Measurements from ENCODE around the gene LAMTOR2. TPM values are rescaled to one million over a fixed set of nuclear protein-coding genes. Genes with fewer than 3 reads are reported as not detected.
A peak's percentile ranks its signal among the peaks of the same experiment; 100 is the strongest.

Gene LAMTOR2
- total and polyA plus RNA-seq, 9 of the 15 experiments (the other 6 are each of a cell fraction or from before 2014, with no cell fraction given), result 39.0 to 161 (median 74.6) TPM

- TF ChIP-seq JUN (IDR thresholded peaks at IDR 0.05; ENCODE audit: borderline replicate concordance, low read depth, low read length) (no peak), JUN (CRISPR knock-in tag; IDR thresholded peaks at IDR 0.05; ENCODE audit: borderline replicate concordance) (no peak), NFIX (CRISPR knock-in tag; IDR thresholded peaks at IDR 0.05; ENCODE audit: low read depth) (no peak), MAFG (tag; conservative IDR thresholded peaks at IDR 0.05) (no peak), ZNF785 (CRISPR knock-in tag; IDR thresholded peaks at IDR 0.05) (no peak), FOXJ2 (tag; IDR thresholded peaks at IDR 0.05) (no peak), BMI1 (IDR thresholded peaks at IDR 0.05; ENCODE audit: low read length) (no peak), CBFA2T3 (IDR thresholded peaks at IDR 0.05) (no peak), PHB2 (IDR thresholded peaks at IDR 0.05; ENCODE audit: low read depth) (no peak), CSDE1 (IDR thresholded peaks at IDR 0.05) (no peak), MTA2 (IDR thresholded peaks at IDR 0.05; ENCODE audit: low read depth) (no peak), LARP7 (IDR thresholded peaks at IDR 0.05) (0 out of 2 replicates have a peak, but pooled peaks have one; percentile 54), ARID4B (CRISPR knock-in tag; IDR thresholded peaks at IDR 0.05) (0 out of 2 replicates have a peak, but pooled peaks have one; percentile 35), CEBPG (CRISPR knock-in tag; IDR thresholded peaks at IDR 0.05) (no peak), CEBPG (tag; conservative IDR thresholded peaks at IDR 0.05 in 1 of 2, IDR thresholded peaks at IDR 0.05 in 1 of 2) (no peak), BRD9 (IDR thresholded peaks at IDR 0.05; ENCODE audit: low read depth, partially characterized antibody) (no peak), MLLT1 (IDR thresholded peaks at IDR 0.05) (0 out of 4 replicates have a peak, but pooled peaks of 1 of the 2 experiments have one; percentile 18), SP1 (CRISPR knock-in tag; IDR thresholded peaks at IDR 0.05) (peak; percentile 58; the same call in 1 of the 2 replicates), HMG20A (CRISPR knock-in tag; conservative IDR thresholded peaks at IDR 0.05) (no peak), THRAP3 (IDR thresholded peaks at IDR 0.05; ENCODE audit: borderline replicate concordance) (no peak), ZNF695 (CRISPR knock-in tag; IDR thresholded peaks at IDR 0.05) (no peak), HMGXB4 (CRISPR knock-in tag; IDR thresholded peaks at IDR 0.05) (peak; percentile 45; the same call in 1 of the 2 replicates), ZBED1 (IDR thresholded peaks at IDR 0.05) (no peak)
Measured at GRCh38 chr1:156052862-156053767, 1.5 kb upstream of the LAMTOR2 start (continued).
